K562 (cell line): ENCODE results near the gene WDR18. TPM values are rescaled to one million over a fixed set of nuclear protein-coding genes. Genes with fewer than 3 reads are reported as not detected.

ENCODE experiments used
- BHLHE40 ChIP-seq: IDR thresholded peaks from 2 replicates; pipeline ENCODE4 v1.6.1; 2011; ENCODE audit warnings: low read length, improper control_type of control experiment
- E2F4 ChIP-seq: sonication (generic); formaldehyde crosslinking; IDR thresholded peaks from 2 replicates; pipeline ENCODE4 v1.8.0; 2022; ENCODE audit warnings: mild to moderate bottlenecking, low read depth, missing genetic modification reagents
- HDAC2 ChIP-seq: fragments of 450-650 bp; IDR thresholded peaks from 2 replicates; pipeline ENCODE4 v1.6.1; 2016; ENCODE audit warnings: mild to moderate bottlenecking
- HDAC3 ChIP-seq: fragments of 450-650 bp; IDR thresholded peaks from 2 replicates; pipeline ENCODE4 v1.6.1; 2018; ENCODE audit warnings: borderline replicate concordance, mild to moderate bottlenecking, moderate library complexity; ENCODE audit not compliant: partially characterized antibody
- HNRNPK ChIP-seq: fragments of 200-400 bp; formaldehyde crosslinking; IDR thresholded peaks from one replicate; pipeline ENCODE4 v1.6.1; 2018; ENCODE audit warnings: mild to moderate bottlenecking, low read depth, low read length; ENCODE audit not compliant: poor library complexity, severe bottlenecking
- MIER1 ChIP-seq: fragments of 450-650 bp; IDR thresholded peaks from 2 replicates; pipeline ENCODE4 v1.6.1; 2016; ENCODE audit warnings: antibody characterized with exemption, mild to moderate bottlenecking, low read depth
- MTA3 ChIP-seq: fragments of 450-650 bp; formaldehyde crosslinking; IDR thresholded peaks from 2 replicates; pipeline ENCODE4 v1.6.1; 2017; ENCODE audit warnings: mild to moderate bottlenecking, borderline replicate concordance
- PML ChIP-seq: IDR thresholded peaks from 2 replicates; pipeline ENCODE4 v1.6.1; 2012; ENCODE audit warnings: low read length, inconsistent platforms
- RBM34 ChIP-seq: fragments of 200-400 bp; formaldehyde crosslinking; IDR thresholded peaks from 2 replicates; pipeline ENCODE4 v1.6.1; 2018; ENCODE audit warnings: low read length, borderline replicate concordance; ENCODE audit not compliant: insufficient read depth
- SMAD3 ChIP-seq: fragments of 450-650 bp; formaldehyde crosslinking; conservative IDR thresholded peaks from 2 replicates; pipeline ENCODE4 v1.4.0; 2020; ENCODE audit warnings: mild to moderate bottlenecking
- SRSF1 ChIP-seq: fragments of 200-400 bp; formaldehyde crosslinking; IDR thresholded peaks from 2 replicates; pipeline ENCODE4 v1.6.1; 2017; ENCODE audit warnings: mild to moderate bottlenecking, low read depth, low read length, moderate library complexity
- TBP ChIP-seq: optimal IDR thresholded peaks from 2 replicates; pipeline ENCODE3; 2011; ENCODE audit warnings: low read depth, low read length, improper control_type of control experiment
- ZBTB11 ChIP-seq, 3 experiments: fragments of 200-800 bp in 1 of 3; fragments of 250-450 bp in 1 of 3; fragments of 450-650 bp in 1 of 3; sonication (Bioruptor Pico) in 1 of 3; sonication (Bioruptor generic) in 1 of 3; formaldehyde crosslinking in 1 of 3; IDR thresholded peaks; 2 replicates each; pipeline versions ENCODE4 v1.6.1 to v1.8.0; 2016 to 2022; ENCODE audit warnings: mild to moderate bottlenecking in 2 of 3, missing genetic modification characterization in 2 of 3, missing compliant biosample characterization in 1 of 3, moderate library complexity in 1 of 3
- ZBTB12 ChIP-seq: fragments of 250-450 bp; sonication (Bioruptor Pico); IDR thresholded peaks from 2 replicates; pipeline ENCODE4 v1.4.0; 2020
- ZNF444 ChIP-seq: fragments of 250-450 bp; sonication (Bioruptor Pico); IDR thresholded peaks from 2 replicates; pipeline ENCODE4 v1.4.0; 2020; ENCODE audit warnings: mild to moderate bottlenecking, moderate library complexity
- ZNF518B ChIP-seq: fragments of 250-450 bp; sonication (Bioruptor Pico); IDR thresholded peaks from 2 replicates; pipeline ENCODE4 v1.5.0; 2021; ENCODE audit warnings: mild to moderate bottlenecking, moderate library complexity
- polyA plus RNA-seq, 8 experiments: library from polyadenylated mRNA; depleted of rRNA in 4 of 8; stranded (reverse) in 5 of 8; unstranded in 3 of 8; fragments of >200 nt; fragmentation: Nextera tagmentation in 2 of 8; fragmentation: Illumina TruSeq in 1 of 8; extraction: Ambion mirVana in 2 of 8; extraction: Trizol in 1 of 8; gene quantifications; 2 replicates each; pipeline versions ENCODE4 v1.2.1 to v1.2.3, GENCODE V29; 2011 to 2014; ENCODE audit warnings: inconsistent platforms in 1 of 8, missing spikeins in 1 of 8
- total RNA-seq, 7 experiments: library from RNA; depleted of rRNA in 6 of 7; stranded (reverse); fragments of >200 nt in 6 of 7; fragmentation: Illumina TruSeq in 2 of 7; extraction: Trizol in 2 of 7; gene quantifications; 2 replicates each; pipeline versions ENCODE4 v1.2.1 to v1.2.3, GENCODE V29; 2011 to 2021; ENCODE audit warnings: low replicate concordance in 1 of 7

The WDR18 gene
- total and polyA plus RNA-seq, 9 of the 15 experiments (the other 6 are each of a cell fraction or from before 2014, with no cell fraction given): 0.65 to 181 (median 30.1) TPM

- TF ChIP-seq MTA3 (peak; percentile 33; the same call in 1 of the 2 replicates), HDAC3 (no peak), MIER1 (no peak), ZBTB11 (CRISPR knock-in tag; IDR thresholded peaks at IDR 0.05) (no peak), PML (no peak), RBM34 (no peak), E2F4 (CRISPR knock-in tag) (no peak), BHLHE40 (no peak), ZNF518B (CRISPR knock-in tag) (no peak), TBP (no peak), HNRNPK (no peak), ZBTB12 (CRISPR knock-in tag) (no peak), HDAC2 (no peak), SMAD3 (no peak), ZNF444 (CRISPR knock-in tag) (no peak), SRSF1 (no peak)
Measured at GRCh38 chr19:952680-953444, 31.3 kb upstream of the WDR18 start (continued).
